Measurements from ENCODE around the gene AP2S1. TPM values are rescaled to one million over a fixed set of nuclear protein-coding genes. Genes with fewer than 3 reads are reported as not detected.
"Not testable (repeated sequence)": the region's sequence is repeated elsewhere in the genome, so short reads cannot be mapped to it uniquely, and the experiment has no call there.

The AP2S1 gene
- total RNA-seq, 2 donors from 2014 or later: 118 to 141 TPM

- H3K27me3 ChIP-seq (replicated peaks; ENCODE audit: insufficient read depth): no peaks in the 10 kb centered on the region
- TF ChIP-seq POLR2A (IDR thresholded peaks at IDR 0.05) (no peak), CTCF (IDR thresholded peaks at IDR 0.05) (no peak), POLR2AphosphoS5 (IDR thresholded peaks at IDR 0.05) (no peak)
- WGBS: 96% methylated on average over 13 of the region's 13 CpGs
- H3K27ac ChIP-seq: no peak overlapping the region
- no peaks in the 10 kb centered on the region for H3K36me3 ChIP-seq
- no peak overlapping the region for H3K4me3 ChIP-seq
- intact Hi-C loops (cut with DNase I): no loop called here
- DNase-seq (ENCODE audit: low spot score): no peak
- H3K9me3 ChIP-seq: no peaks in the 10 kb centered on the region
- H3K4me1 ChIP-seq (replicated peaks): no peaks in the 10 kb centered on the region
Observed at GRCh38 chr19:46809534-46810272, 40.9 kb downstream of the AP2S1 start.

GRCh38 chr19:46806656-46807055, 44.0 kb downstream of the AP2S1 start:
- no peaks in the 10 kb centered on the region for H3K36me3 ChIP-seq
- H3K9me3 ChIP-seq: no peaks in the 10 kb centered on the region
- H3K27me3 ChIP-seq (replicated peaks; ENCODE audit: insufficient read depth): no peaks in the 10 kb centered on the region
- no peak for TF ChIP-seq POLR2AphosphoS5 (IDR thresholded peaks at IDR 0.05)
- intact Hi-C loops (cut with DNase I): no loop called here
- H3K27ac ChIP-seq: no peak overlapping the region
- no peak for DNase-seq (ENCODE audit: low spot score)
- H3K4me3 ChIP-seq: no peak overlapping the region
- WGBS: 87% methylated on average over 7 of the region's 7 CpGs
- no peaks in the 10 kb centered on the region for H3K4me1 ChIP-seq (replicated peaks)

GRCh38 chr19:46804432-46804831, 46.2 kb downstream of the AP2S1 start:
- intact Hi-C loops (cut with DNase I); H3K27me3 ChIP-seq (replicated peaks; ENCODE audit: insufficient read depth); H3K4me3 ChIP-seq; H3K4me1 ChIP-seq (replicated peaks); H3K36me3 ChIP-seq; H3K9me3 ChIP-seq; DNase-seq (ENCODE audit: low spot score); H3K27ac ChIP-seq: not testable (repeated sequence)
- WGBS: 87% methylated on average over 4 of the region's 4 CpGs

- no peaks in the 10 kb centered on the region for H3K4me1 ChIP-seq (replicated peaks)
- no peaks in the 10 kb centered on the region for H3K27me3 ChIP-seq (replicated peaks; ENCODE audit: insufficient read depth)
- no peaks in the 10 kb centered on the region for H3K9me3 ChIP-seq
- no peak for TF ChIP-seq CTCF (IDR thresholded peaks at IDR 0.05)
- no peak for TF ChIP-seq POLR2A (IDR thresholded peaks at IDR 0.05)
- TF ChIP-seq POLR2AphosphoS5 (IDR thresholded peaks at IDR 0.05): no peak
- DNase-seq (ENCODE audit: low spot score): no peak
- intact Hi-C loops (cut with DNase I): no loop called here
- H3K27ac ChIP-seq: no peak overlapping the region
- H3K36me3 ChIP-seq: no peaks in the 10 kb centered on the region
- no peak overlapping the region for H3K4me3 ChIP-seq
- WGBS: 71% methylated on average over 2 of the region's 2 CpGs
Observed at GRCh38 chr19:46803555-46803954, 47.1 kb downstream of the AP2S1 start.

GRCh38 chr19:46802152-46802551, 48.5 kb downstream of the AP2S1 start:
- Histone ChIP-seq H3K36me3 (no peaks in the 10 kb centered on the region), H3K27ac (no peak overlapping the region), H3K27me3 (replicated peaks; ENCODE audit: insufficient read depth) (no peaks in the 10 kb centered on the region), H3K9me3 (no peaks in the 10 kb centered on the region), H3K4me1 (replicated peaks) (no peaks in the 10 kb centered on the region), H3K4me3 (no peak overlapping the region)
- TF ChIP-seq POLR2A (IDR thresholded peaks at IDR 0.05) (no peak), CTCF (IDR thresholded peaks at IDR 0.05) (no peak), POLR2AphosphoS5 (IDR thresholded peaks at IDR 0.05) (no peak)
- DNase-seq (ENCODE audit: low spot score): no peak
- WGBS: 95% methylated on average over 5 of the region's 5 CpGs
- intact Hi-C loops (cut with DNase I): no loop called here

- Histone ChIP-seq H3K4me1 (replicated peaks) (no peaks in the 10 kb centered on the region), H3K4me3 (no peak overlapping the region), H3K36me3 (no peaks in the 10 kb centered on the region), H3K27me3 (replicated peaks; ENCODE audit: insufficient read depth) (no peaks in the 10 kb centered on the region), H3K27ac (no peak overlapping the region), H3K9me3 (no peaks in the 10 kb centered on the region)
- TF ChIP-seq POLR2AphosphoS5 (IDR thresholded peaks at IDR 0.05): no peak
- no peak for TF ChIP-seq CTCF (IDR thresholded peaks at IDR 0.05)
- no peak for TF ChIP-seq POLR2A (IDR thresholded peaks at IDR 0.05)
- DNase-seq (ENCODE audit: low spot score): no peak
- 100% methylated on average over 2 of the region's 2 CpGs for WGBS
- intact Hi-C loops (cut with DNase I): no loop called here
Observed at GRCh38 chr19:46798713-46799112, 51.9 kb downstream of the AP2S1 start.
